IPS-20b (cell line): ENCODE measurements around the gene ZNF292.

Experiments used
- H3K27ac ChIP-seq: one replicate; pipeline ENCODE4 v1.5.1; 2013; ENCODE audit warnings: low read length
- H3K27me3 ChIP-seq: 2 replicates; pipeline ENCODE4 v1.6.1; 2013; ENCODE audit warnings: mild to moderate bottlenecking, low read length, inconsistent platforms; ENCODE audit not compliant: insufficient read depth
- H3K36me3 ChIP-seq: 2 replicates; pipeline ENCODE4 v1.6.1; 2013; ENCODE audit warnings: low read depth, mild to moderate bottlenecking, inconsistent platforms, low read length, moderate library complexity; ENCODE audit not compliant: insufficient read depth
- H3K4me1 ChIP-seq: 2 replicates; pipeline ENCODE4 v1.6.1; 2013; ENCODE audit warnings: mild to moderate bottlenecking, control low read depth, inconsistent platforms, low read length, moderate library complexity; ENCODE audit not compliant: insufficient read depth
- H3K4me3 ChIP-seq: 2 replicates; pipeline ENCODE4 v1.5.1; 2013; ENCODE audit warnings: mild to moderate bottlenecking, low read length, inconsistent platforms
- H3K9ac ChIP-seq: 2 replicates; pipeline ENCODE4 v1.6.1; 2013; ENCODE audit warnings: low read depth, mild to moderate bottlenecking, inconsistent platforms, low read length, moderate library complexity
- H3K9me3 ChIP-seq: 2 replicates; pipeline ENCODE4 v1.6.1; 2013; ENCODE audit warnings: mild to moderate bottlenecking, low read depth, low read length, inconsistent platforms; ENCODE audit not compliant: insufficient read depth

The ZNF292 gene

GRCh38 chr6:87164506-87164905 lies 9.1 kb downstream of the ZNF292 start:
- Histone ChIP-seq H3K9ac (no peak overlapping the region), H3K27ac (no peak overlapping the region), H3K4me3 (no peak overlapping the region), H3K27me3 (no peaks in the 10 kb centered on the region), H3K4me1 (peaks cover 37% of the 10 kb centered on the region), H3K9me3 (no peaks in the 10 kb centered on the region), H3K36me3 (no peaks in the 10 kb centered on the region)

- Histone ChIP-seq H3K36me3 (no peaks in the 10 kb centered on the region), H3K4me3 (no peak overlapping the region), H3K27ac (no peak overlapping the region), H3K4me1 (peaks cover 43% of the 10 kb centered on the region), H3K9me3 (no peaks in the 10 kb centered on the region), H3K9ac (no peak overlapping the region), H3K27me3 (no peaks in the 10 kb centered on the region)
Measured at GRCh38 chr6:87165185-87165584, 9.8 kb downstream of the ZNF292 start.

GRCh38 chr6:87171938-87172633 lies 16.7 kb downstream of the ZNF292 start:
- H3K27ac ChIP-seq, result peak overlapping the region; percentile 44
- peak overlapping the region; percentile 53 for H3K9ac ChIP-seq
- H3K36me3 ChIP-seq, result no peaks in the 10 kb centered on the region
- H3K4me3 ChIP-seq, result peak overlapping the region; percentile 49
- peaks cover 67% of the 10 kb centered on the region for H3K4me1 ChIP-seq
- H3K27me3 ChIP-seq, result no peaks in the 10 kb centered on the region
- no peaks in the 10 kb centered on the region for H3K9me3 ChIP-seq

GRCh38 chr6:87174078-87174579 lies 18.8 kb downstream of the ZNF292 start:
- H3K9ac ChIP-seq, result peak overlapping the region; percentile 1; the same call in 1 of the 2 replicates
- H3K4me1 ChIP-seq, result peaks cover 70% of the 10 kb centered on the region

DNA sequence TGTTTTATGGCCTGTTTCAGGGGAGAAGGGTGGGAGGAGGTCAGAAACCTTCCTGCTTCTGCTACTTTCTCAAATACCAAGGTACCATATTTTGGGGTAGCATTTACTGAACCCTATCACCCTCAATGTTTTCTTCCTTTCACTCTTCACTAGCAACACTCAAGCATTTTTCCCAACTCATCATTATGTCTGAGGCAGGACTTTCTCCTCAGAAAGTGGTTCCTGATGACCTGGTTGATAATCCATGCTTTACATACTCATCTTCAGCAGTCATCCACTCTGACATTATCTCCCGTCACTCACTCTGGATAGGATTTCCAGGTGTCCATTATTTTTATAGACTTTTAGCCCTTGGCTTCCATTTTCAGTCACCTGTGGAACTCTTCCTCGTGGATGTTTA lies 21.1 kb downstream of the ZNF292 start:
- no peak overlapping the region for H3K9ac ChIP-seq
- no peak overlapping the region for H3K4me3 ChIP-seq
- H3K27me3 ChIP-seq, result no peaks in the 10 kb centered on the region
- H3K36me3 ChIP-seq, result no peaks in the 10 kb centered on the region
- H3K4me1 ChIP-seq, result peaks cover 68% of the 10 kb centered on the region
- H3K9me3 ChIP-seq, result no peaks in the 10 kb centered on the region
- no peak overlapping the region for H3K27ac ChIP-seq

More at GRCh38 chr6:87174078-87174579, 18.8 kb downstream of the ZNF292 start:
- Histone ChIP-seq H3K36me3 (no peaks in the 10 kb centered on the region), H3K27me3 (no peaks in the 10 kb centered on the region), H3K27ac (no peak overlapping the region), H3K9me3 (no peaks in the 10 kb centered on the region), H3K4me3 (no peak overlapping the region)

GRCh38 chr6:87180105-87180728 lies 24.9 kb downstream of the ZNF292 start:
- Histone ChIP-seq H3K36me3 (peaks cover 13% of the 10 kb centered on the region; the same call in 1 of the 2 replicates), H3K9me3 (no peaks in the 10 kb centered on the region), H3K9ac (peak overlapping the region; percentile 26; the same call in 1 of the 2 replicates), H3K4me1 (peaks cover 50% of the 10 kb centered on the region), H3K27me3 (no peaks in the 10 kb centered on the region), H3K27ac (no peak overlapping the region), H3K4me3 (peak overlapping the region; percentile 38; the same call in 1 of the 2 replicates)

DNA sequence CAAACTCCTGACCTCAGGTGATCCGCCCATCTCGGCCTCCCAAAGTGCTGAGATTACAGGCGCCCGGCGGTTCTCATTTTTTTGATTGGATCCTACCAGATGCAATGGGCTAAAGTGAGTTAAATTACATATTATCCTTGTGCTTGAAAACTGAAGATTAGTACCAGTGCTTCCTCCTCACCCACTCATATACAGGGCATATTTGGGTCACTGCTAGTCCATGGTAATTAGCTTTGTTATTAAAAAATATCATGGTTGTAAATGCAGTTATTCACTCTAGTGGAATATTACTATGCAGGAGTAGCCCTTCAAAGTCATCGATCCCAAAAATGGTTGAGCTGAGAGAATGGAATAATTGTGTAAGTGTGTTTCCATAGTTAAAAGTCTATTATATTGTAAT lies 26.5 kb downstream of the ZNF292 start:
- peaks cover 27% of the 10 kb centered on the region for H3K36me3 ChIP-seq
- H3K27ac ChIP-seq, result no peak overlapping the region
- H3K4me3 ChIP-seq, result no peak overlapping the region; the same call in 1 of the 2 replicates
- peaks cover 43% of the 10 kb centered on the region for H3K4me1 ChIP-seq
- H3K27me3 ChIP-seq, result no peaks in the 10 kb centered on the region
- H3K9me3 ChIP-seq, result no peaks in the 10 kb centered on the region
- H3K9ac ChIP-seq, result no peak overlapping the region

- Histone ChIP-seq H3K4me3 (no peak overlapping the region; the same call in 1 of the 2 replicates), H3K27ac (no peak overlapping the region), H3K9me3 (no peaks in the 10 kb centered on the region), H3K9ac (no peak overlapping the region), H3K27me3 (no peaks in the 10 kb centered on the region), H3K4me1 (peaks cover 43% of the 10 kb centered on the region), H3K36me3 (peaks cover 27% of the 10 kb centered on the region)
Measured at GRCh38 chr6:87182321-87182720, 27.0 kb downstream of the ZNF292 start.

DNA sequence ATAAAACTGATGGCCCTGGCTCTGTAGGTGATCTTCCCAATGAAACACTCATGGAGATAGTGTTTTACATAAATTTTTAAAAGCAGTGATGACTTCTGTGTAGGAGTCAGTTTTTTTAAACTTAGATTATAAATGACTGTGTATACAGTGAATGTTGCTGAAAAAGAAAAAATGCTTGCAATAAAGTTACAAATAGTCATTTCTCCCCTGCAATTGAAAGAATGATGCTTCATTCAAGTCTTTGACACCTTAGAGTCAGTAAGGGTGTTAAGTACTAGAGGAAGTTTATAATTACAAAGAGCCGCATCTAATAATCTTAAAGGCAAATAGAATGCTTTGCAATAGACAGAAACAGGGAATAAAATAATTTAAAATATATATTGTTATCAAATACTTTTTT lies 27.6 kb downstream of the ZNF292 start:
- H3K36me3 ChIP-seq, result peaks cover 27% of the 10 kb centered on the region
- no peak overlapping the region for H3K27ac ChIP-seq
- no peaks in the 10 kb centered on the region for H3K27me3 ChIP-seq
- no peak overlapping the region for H3K4me3 ChIP-seq
- H3K4me1 ChIP-seq, result peaks cover 37% of the 10 kb centered on the region
- H3K9me3 ChIP-seq, result no peaks in the 10 kb centered on the region
- H3K9ac ChIP-seq, result no peak overlapping the region

GRCh38 chr6:87183687-87184086 lies 28.3 kb downstream of the ZNF292 start:
- peaks cover 27% of the 10 kb centered on the region for H3K36me3 ChIP-seq
- H3K9ac ChIP-seq, result no peak overlapping the region
- H3K27me3 ChIP-seq, result no peaks in the 10 kb centered on the region
- no peak overlapping the region for H3K27ac ChIP-seq
- no peaks in the 10 kb centered on the region for H3K9me3 ChIP-seq
- no peak overlapping the region for H3K4me3 ChIP-seq
- H3K4me1 ChIP-seq, result peaks cover 31% of the 10 kb centered on the region

DNA sequence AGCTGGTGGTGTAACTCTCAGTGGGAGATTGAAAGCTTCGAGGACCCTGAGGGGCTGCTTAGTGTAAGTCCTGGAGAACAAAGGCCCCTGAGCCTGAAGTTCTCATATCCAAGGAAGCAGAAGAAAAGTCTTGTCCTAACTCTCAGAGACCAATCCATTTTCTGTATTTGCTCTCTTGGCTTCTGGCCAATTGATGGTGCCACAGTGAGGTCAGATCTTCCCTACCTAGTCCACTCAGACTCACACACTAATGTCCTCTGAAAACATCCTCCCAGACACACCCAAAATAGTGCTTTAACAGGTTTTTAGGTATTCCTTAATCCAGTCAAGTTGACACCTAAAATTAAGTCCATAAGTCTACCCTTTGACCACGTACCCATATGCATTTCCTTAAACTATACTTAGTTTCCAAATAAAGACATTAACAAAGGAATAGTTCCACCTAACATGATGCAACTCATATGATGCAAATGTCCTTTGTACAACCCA lies 29.4 kb downstream of the ZNF292 start:
- Histone ChIP-seq H3K4me1 (peaks cover 27% of the 10 kb centered on the region), H3K9ac (no peak overlapping the region), H3K4me3 (no peak overlapping the region), H3K27me3 (no peaks in the 10 kb centered on the region), H3K27ac (no peak overlapping the region), H3K9me3 (no peaks in the 10 kb centered on the region), H3K36me3 (peaks cover 27% of the 10 kb centered on the region)
